IMR-90 (cell line): Measurements from ENCODE around the gene MACF1.

Source experiments
- BHLHE40 ChIP-seq: fragments of 150-350 bp; IDR thresholded peaks from 2 replicates; pipeline ENCODE4 v1.6.1; 2016; ENCODE audit warnings: mild to moderate bottlenecking, low read depth, low read length
- CEBPB ChIP-seq: IDR thresholded peaks from 2 replicates; pipeline ENCODE4 v1.6.1; 2012; ENCODE audit warnings: low read depth, low read length, improper control_type of control experiment
- CTCF ChIP-seq: conservative IDR thresholded peaks from 2 replicates; pipeline ENCODE4 v1.5.1; 2012; ENCODE audit warnings: mild to moderate bottlenecking, low read depth, low read length, improper control_type of control experiment
- ELK1 ChIP-seq: fragments of 150-350 bp; IDR thresholded peaks from 2 replicates; pipeline ENCODE4 v1.6.1; 2016; ENCODE audit warnings: low read depth, mild to moderate bottlenecking, low read length, moderate library complexity, borderline replicate concordance
- FOS ChIP-seq: fragments of 150-350 bp; IDR thresholded peaks from 2 replicates; pipeline ENCODE4 v1.6.1; 2016; ENCODE audit warnings: low read depth, low read length
- MAFK ChIP-seq: IDR thresholded peaks from 2 replicates; pipeline ENCODE4 v1.6.1; 2012; ENCODE audit warnings: low read depth, low read length, improper control_type of control experiment
- MXI1 ChIP-seq: IDR thresholded peaks from 2 replicates; pipeline ENCODE4 v1.6.1; 2012; ENCODE audit warnings: low read depth, mild to moderate bottlenecking, low read length, moderate library complexity, borderline replicate concordance
- POLR2A ChIP-seq: IDR thresholded peaks from 2 replicates; pipeline ENCODE4 v1.6.1; 2012; ENCODE audit warnings: mild to moderate bottlenecking, low read depth, low read length
- RAD21 ChIP-seq: IDR thresholded peaks from 2 replicates; pipeline ENCODE4 v1.6.1; 2012; ENCODE audit warnings: low read length, improper control_type of control experiment
- RCOR1 ChIP-seq: IDR thresholded peaks from 2 replicates; pipeline ENCODE4 v1.6.1; 2012; ENCODE audit warnings: mild to moderate bottlenecking, low read length, improper control_type of control experiment; ENCODE audit not compliant: insufficient replicate concordance
- RFX5 ChIP-seq: IDR thresholded peaks from 2 replicates; pipeline ENCODE4 v1.8.0; 2012; ENCODE audit warnings: low read depth, mild to moderate bottlenecking, low read length, moderate library complexity
- SMC3 ChIP-seq: fragments of 150-350 bp; IDR thresholded peaks from 2 replicates; pipeline ENCODE4 v1.6.1; 2016; ENCODE audit warnings: low read depth, mild to moderate bottlenecking, antibody characterized with exemption, low read length, moderate library complexity

- no peak for TF ChIP-seq CTCF
- TF ChIP-seq RAD21, result no peak
- TF ChIP-seq MAFK, result no peak
- no peak for TF ChIP-seq ELK1
- TF ChIP-seq CEBPB, result no peak
- no peak for TF ChIP-seq RFX5
- no peak for TF ChIP-seq BHLHE40
- TF ChIP-seq POLR2A, result no peak
- TF ChIP-seq MXI1, result no peak
- no peak for TF ChIP-seq FOS
- TF ChIP-seq RCOR1, result no peak
- no peak for TF ChIP-seq SMC3
Measured at GRCh38 chr1:39397487-39397886, 193.0 kb downstream of the MACF1 start.
